Neural cell (in vitro differentiated cells): Measurements from ENCODE around the gene SH3GL3.

Experiments
- CTCF ChIP-seq: fragments of 450-650 bp; IDR thresholded peaks from 2 replicates; pipeline ENCODE4 v1.5.1; 2014; ENCODE audit warnings: antibody characterized with exemption, mild to moderate bottlenecking, moderate library complexity; ENCODE audit not compliant: poor library complexity, severe bottlenecking
- EZH2 ChIP-seq: fragments of 200-600, 300-800 bp; shearing (Covaris generic), sonication (generic); IDR thresholded peaks from 2 replicates; pipeline ENCODE4 v1.6.1; 2014; ENCODE audit warnings: antibody characterized with exemption, low read length, borderline replicate concordance, mild to moderate bottlenecking; ENCODE audit not compliant: insufficient read depth, poor library complexity, severe bottlenecking
- POLR2AphosphoS5 ChIP-seq: IDR thresholded peaks from 2 replicates; pipeline ENCODE4 v1.6.1; 2012

DNA sequence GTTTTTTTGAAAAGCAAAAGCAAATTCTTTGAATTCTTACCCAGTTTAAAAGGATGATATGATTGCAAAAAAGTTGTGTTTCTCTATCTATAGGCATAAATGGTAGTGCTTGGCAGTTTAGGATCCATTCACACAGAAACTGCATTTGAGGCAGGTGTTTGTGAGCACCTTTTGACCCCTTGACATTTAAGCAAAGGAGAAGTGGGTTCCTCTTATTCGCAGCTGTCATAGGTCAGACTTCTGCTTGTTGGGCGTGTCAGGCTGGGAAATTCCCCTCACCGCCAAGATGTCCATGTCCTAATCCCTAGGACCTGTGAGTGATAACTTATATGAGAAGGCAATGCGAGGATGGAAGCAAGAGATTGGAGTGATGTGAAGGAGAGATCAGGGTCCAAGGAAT is 67.4 kb downstream of the SH3GL3 start:
- TF ChIP-seq CTCF (no peak), POLR2AphosphoS5 (no peak), EZH2 (no peak)
